Mucosa of rectum (tissue), 2 donors: ENCODE results near the gene CDKN1A.
"Not testable (repeated sequence)": the region's sequence is repeated elsewhere in the genome, so short reads cannot be mapped to it uniquely, and the experiment has no call there.

Source experiments
- H3K27ac ChIP-seq, 2 donors: one replicate each; pipeline ENCODE4 v1.7.0; 2013; ENCODE audit warnings: inconsistent platforms in 2 of 2, low read depth in 2 of 2, low read length in 2 of 2
- H3K27me3 ChIP-seq, 2 donors: one replicate each; pipeline ENCODE4 v1.7.0; 2013; ENCODE audit warnings: low read length in 2 of 2; ENCODE audit not compliant: control insufficient read depth in 2 of 2, insufficient read depth in 2 of 2
- H3K36me3 ChIP-seq, 2 donors: one replicate each; pipeline ENCODE4 v1.7.0; 2013; ENCODE audit warnings: low read length in 2 of 2; ENCODE audit not compliant: control insufficient read depth in 2 of 2, insufficient read depth in 2 of 2
- H3K4me1 ChIP-seq, 2 donors: one replicate each; pipeline ENCODE4 v1.7.0; 2013; ENCODE audit warnings: low read length in 2 of 2, mild to moderate bottlenecking in 1 of 2; ENCODE audit not compliant: control insufficient read depth in 2 of 2, insufficient read depth in 2 of 2
- H3K4me3 ChIP-seq, 2 donors: one replicate each; pipeline ENCODE4 v1.7.0; 2013; ENCODE audit warnings: low read length in 2 of 2
- H3K9ac ChIP-seq, 2 donors: one replicate each; pipeline ENCODE4 v1.7.0; 2013; ENCODE audit warnings: low read length in 2 of 2, low read depth in 1 of 2, mild to moderate bottlenecking in 1 of 2
- H3K9me3 ChIP-seq, 2 donors: one replicate each; pipeline ENCODE4 v1.7.0; 2013; ENCODE audit warnings: low read length in 2 of 2; ENCODE audit not compliant: control insufficient read depth in 2 of 2
- donor health status: healthy.
- donor health status: Normal muscosa, but diverticular disease.

CDKN1A gene

DNA sequence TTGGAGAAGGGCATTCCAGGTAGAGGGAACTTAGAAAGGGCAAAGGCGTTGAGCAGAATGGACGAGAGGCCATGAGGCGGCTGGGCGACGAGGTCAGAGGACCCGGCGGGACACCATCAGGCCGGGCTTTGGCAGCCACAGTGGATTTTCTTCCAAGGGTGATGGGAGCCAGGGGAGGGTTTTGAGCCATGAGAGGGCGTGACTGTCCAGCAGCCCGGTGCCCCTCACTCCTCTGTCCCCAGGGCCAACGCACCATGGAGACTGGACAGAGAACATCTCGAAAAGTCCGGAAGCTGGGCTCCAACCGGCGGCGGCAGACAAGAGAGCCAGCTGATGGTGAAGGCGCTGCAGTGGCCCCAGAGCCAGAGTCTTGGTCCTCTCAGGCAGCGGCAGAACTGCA lies 25.5 kb downstream of the CDKN1A start:
- Histone ChIP-seq H3K36me3 (no peaks in the 10 kb centered on the region), H3K9me3 (no peaks in the 10 kb centered on the region), H3K4me1 (peaks cover 0 to 4% of the 10 kb centered on the region in 2 donors), H3K27ac (no peak overlapping the region), H3K27me3 (no peaks in the 10 kb centered on the region), H3K4me3 (no peak overlapping the region), H3K9ac (no peak overlapping the region)

DNA sequence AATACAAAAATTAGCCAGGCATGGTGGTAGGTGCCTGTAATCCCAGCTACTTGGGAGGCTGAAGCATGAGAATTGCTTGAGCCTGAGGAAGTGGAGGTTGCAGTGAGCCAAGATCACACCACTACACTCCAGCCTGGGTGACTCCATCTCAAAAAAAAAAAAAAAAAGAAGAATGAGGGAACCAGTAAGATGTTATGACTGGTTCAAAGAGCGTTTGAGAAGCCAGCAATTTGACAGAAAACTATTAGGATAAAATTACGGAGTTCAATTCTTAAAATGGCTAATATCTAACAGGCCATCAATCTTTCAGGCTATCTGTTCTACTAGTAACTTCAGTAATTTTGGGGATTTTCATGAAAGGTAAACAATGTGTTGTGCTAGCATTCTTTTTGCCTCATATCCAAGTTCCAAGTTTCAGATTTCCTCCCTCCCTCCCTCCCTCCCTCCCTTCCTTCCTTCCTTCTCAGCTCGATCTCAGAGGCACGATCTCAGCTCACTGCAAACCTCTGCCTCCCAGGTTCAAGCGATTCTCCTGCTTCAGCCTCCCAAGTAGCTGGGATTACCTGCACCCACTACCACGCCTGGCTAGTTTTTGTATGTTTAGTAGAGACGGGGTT lies 26.6 kb downstream of the CDKN1A start:
- not testable (repeated sequence) for H3K36me3 ChIP-seq

DNA sequence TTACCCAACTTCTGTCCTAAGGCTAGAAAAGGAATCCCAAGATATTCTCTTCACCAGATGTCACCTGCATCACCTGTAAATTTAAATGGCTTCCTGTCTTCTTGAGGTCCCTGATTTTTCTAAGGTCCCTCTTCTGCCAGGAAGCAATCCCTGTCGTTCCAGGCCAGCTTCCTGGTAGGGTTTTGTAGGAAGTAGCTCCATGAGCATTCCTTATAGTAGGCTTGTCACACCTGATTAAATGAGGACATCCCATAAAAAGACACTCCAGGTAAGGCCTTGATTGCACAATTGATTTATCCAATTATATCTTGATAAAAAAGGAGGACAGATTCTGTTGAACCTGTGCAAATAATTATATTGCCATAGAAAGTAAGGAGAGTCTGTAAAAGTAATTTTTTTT lies 27.8 kb downstream of the CDKN1A start:
- Histone ChIP-seq H3K4me1 (no peaks in the 10 kb centered on the region), H3K9ac (no peak overlapping the region), H3K9me3 (no peaks in the 10 kb centered on the region), H3K4me3 (no peak overlapping the region), H3K27me3 (no peaks in the 10 kb centered on the region), H3K36me3 (no peaks in the 10 kb centered on the region), H3K27ac (no peak overlapping the region)

More for the DNA sequence above, 26.6 kb downstream of the CDKN1A start:
- H3K27me3 ChIP-seq, H3K4me3 ChIP-seq, H3K4me1 ChIP-seq, H3K9me3 ChIP-seq, H3K9ac ChIP-seq, H3K27ac ChIP-seq: not testable (repeated sequence)

DNA sequence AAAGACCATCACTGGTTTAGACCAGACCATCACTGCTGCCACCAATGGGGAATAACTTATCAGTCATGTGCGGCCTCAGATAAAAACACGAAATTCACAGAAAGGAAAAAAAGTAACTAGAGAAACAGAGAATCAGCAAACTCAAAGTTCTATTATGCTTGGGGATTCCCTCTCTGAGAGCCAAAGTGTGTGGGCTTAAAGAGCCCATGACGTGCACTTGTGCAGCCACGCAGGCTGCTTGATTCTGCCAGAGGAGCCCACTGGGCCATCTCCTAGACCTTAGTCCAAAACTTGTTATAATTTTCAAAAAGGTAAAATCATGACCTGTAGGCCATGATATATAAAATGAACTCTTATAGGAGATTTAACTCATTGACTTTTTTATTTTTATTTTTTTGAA lies 34.3 kb downstream of the CDKN1A start:
- Histone ChIP-seq H3K36me3 (no peaks in the 10 kb centered on the region), H3K9me3 (no peaks in the 10 kb centered on the region), H3K4me1 (peaks cover 6 to 10% of the 10 kb centered on the region in 2 donors), H3K27me3 (no peaks in the 10 kb centered on the region), H3K9ac (no peak overlapping the region), H3K27ac (no peak overlapping the region), H3K4me3 (no peak overlapping the region)

DNA sequence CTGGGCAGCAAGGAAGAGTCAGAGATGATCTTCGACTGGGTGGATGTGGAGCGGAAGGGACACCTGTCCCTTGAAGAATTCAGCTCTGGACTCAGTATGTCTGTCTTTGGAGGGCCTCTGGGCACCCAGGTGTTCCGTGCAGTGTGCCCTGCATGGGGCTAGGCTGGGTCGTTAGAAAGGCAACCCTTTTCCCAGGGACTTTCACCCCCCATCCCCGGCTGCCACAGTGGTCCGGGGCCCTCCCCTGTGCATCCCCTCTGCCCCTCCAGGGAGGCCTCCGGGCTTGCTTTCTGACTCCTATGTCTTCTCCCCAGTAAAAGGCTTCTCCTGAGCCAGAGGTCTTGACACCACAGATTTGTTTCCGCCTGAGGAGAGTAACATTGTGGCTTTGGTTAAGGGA lies 35.3 kb downstream of the CDKN1A start:
- Histone ChIP-seq H3K9ac (no peak overlapping the region), H3K4me3 (no peak overlapping the region), H3K9me3 (no peaks in the 10 kb centered on the region), H3K27me3 (no peaks in the 10 kb centered on the region), H3K4me1 (peaks cover 6 to 10% of the 10 kb centered on the region in 2 donors), H3K27ac (no peak overlapping the region), H3K36me3 (no peaks in the 10 kb centered on the region)

DNA sequence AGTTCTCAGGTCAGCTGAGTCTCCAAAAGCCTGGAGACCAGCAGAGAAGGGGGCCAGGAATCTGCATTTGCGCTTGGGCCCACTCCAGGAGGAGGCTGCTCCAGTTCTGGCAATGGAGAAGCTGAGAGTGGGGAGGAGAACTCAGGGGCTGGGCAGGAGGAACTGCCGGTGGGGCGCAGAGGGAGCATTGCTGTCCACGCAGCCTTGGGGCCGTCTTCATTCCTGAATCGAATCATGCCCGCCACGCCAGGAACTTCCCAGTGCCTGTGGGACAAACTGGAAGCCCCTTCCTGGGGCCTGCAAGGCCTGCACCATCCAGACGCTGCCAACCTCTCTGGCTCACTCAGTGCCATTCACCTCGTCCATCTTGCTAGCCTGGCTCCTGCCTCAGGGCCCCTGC lies 36.0 kb downstream of the CDKN1A start:
- Histone ChIP-seq H3K27ac (no peak overlapping the region), H3K4me3 (no peak overlapping the region), H3K9ac (no peak overlapping the region), H3K36me3 (no peaks in the 10 kb centered on the region), H3K27me3 (no peaks in the 10 kb centered on the region), H3K9me3 (no peaks in the 10 kb centered on the region), H3K4me1 (peaks cover 6 to 10% of the 10 kb centered on the region in 2 donors)

DNA sequence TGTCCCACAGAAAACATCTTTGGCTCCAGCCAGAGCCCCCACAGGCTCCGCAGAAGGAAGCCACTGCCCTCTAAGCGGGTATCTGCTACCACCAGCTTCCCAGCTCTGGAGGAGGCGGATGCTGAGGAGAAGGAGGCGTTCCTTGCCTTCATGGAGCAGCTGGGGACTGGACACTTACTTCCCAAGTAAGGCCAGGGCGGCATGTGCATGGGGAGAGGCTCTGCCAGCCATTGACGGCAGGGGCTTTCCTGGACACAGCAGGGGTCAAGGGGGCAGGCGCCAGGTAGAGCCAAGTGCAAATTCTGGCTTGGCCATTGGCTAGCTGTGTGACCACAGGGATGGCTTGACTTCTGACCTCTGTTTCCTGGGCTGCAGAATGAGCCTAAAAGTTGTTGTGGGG lies 37.0 kb downstream of the CDKN1A start:
- peaks cover 6 to 10% of the 10 kb centered on the region in 2 donors for H3K4me1 ChIP-seq
- no peaks in the 10 kb centered on the region for H3K9me3 ChIP-seq
- H3K27ac ChIP-seq, result no peak overlapping the region
- H3K4me3 ChIP-seq, result no peak overlapping the region
- H3K9ac ChIP-seq, result no peak overlapping the region
- no peaks in the 10 kb centered on the region for H3K27me3 ChIP-seq
- H3K36me3 ChIP-seq, result no peaks in the 10 kb centered on the region

DNA sequence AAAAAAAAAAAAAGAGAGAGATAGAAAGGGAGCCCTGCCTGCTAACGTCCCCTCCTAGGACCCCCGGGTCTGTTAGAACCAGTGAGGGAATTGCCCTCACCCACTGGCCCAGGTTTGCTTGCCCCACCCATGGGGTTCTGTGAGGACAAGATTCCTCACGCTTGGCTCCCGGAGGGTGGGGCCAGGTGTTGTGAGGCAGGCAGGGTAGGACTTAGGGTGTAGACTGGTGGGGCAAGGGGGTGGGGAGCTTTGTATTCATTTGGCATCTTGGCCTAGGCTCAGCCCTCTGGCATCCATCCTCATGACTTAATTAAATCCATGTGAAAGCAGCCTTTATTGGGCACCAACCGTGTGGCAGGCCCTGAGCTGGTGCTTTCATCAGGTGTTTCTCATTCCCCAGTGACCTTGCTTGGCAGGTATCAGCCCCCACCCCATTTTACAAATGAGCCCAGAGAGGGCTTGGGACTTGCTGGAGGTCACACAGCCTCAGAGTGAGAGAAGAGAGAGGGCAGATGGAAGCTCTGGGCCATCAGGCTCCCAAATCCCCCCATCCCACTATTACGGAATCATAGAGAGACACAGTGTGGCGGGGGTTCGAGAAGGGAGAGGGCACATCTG lies 38.1 kb downstream of the CDKN1A start:
- H3K36me3 ChIP-seq, result no peaks in the 10 kb centered on the region
- H3K4me3 ChIP-seq, result no peak overlapping the region
- no peak overlapping the region for H3K9ac ChIP-seq
- H3K27ac ChIP-seq, result no peak overlapping the region
- H3K4me1 ChIP-seq, result peaks cover 6 to 10% of the 10 kb centered on the region in 2 donors
- no peaks in the 10 kb centered on the region for H3K27me3 ChIP-seq
- no peaks in the 10 kb centered on the region for H3K9me3 ChIP-seq

DNA sequence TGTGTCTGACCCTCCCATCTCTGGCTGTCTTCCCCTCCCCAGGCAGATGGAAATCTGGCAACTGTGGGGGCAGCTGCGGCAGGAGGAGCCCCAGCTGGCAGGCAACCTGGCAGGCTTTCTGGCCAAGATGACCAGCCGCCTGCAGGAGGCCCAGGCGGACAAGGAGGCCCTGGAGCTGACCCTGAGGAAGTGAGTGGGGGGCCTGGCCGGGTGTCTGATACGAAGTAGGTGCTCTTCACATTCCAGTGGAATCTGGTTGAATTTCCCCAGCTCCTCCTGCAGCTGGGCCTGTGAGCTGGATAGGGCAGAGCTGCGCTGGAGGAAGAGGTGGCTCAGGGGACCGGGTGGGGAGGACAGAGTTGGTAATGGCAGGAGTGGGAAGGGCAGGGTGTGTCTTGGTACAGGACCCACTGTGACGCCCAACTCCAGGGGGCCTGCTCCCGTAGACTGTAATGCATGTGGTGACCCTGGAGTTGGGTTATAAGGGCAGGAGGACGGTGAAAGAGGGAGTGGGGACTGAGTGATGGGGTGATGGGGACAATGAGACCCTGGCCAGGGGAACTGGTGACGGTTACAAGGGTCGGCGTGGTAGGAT lies 38.8 kb downstream of the CDKN1A start:
- Histone ChIP-seq H3K4me3 (no peak overlapping the region), H3K9me3 (no peaks in the 10 kb centered on the region), H3K4me1 (peaks cover 6 to 10% of the 10 kb centered on the region in 2 donors), H3K27me3 (no peaks in the 10 kb centered on the region), H3K9ac (no peak overlapping the region), H3K36me3 (no peaks in the 10 kb centered on the region), H3K27ac (no peak overlapping the region)

DNA sequence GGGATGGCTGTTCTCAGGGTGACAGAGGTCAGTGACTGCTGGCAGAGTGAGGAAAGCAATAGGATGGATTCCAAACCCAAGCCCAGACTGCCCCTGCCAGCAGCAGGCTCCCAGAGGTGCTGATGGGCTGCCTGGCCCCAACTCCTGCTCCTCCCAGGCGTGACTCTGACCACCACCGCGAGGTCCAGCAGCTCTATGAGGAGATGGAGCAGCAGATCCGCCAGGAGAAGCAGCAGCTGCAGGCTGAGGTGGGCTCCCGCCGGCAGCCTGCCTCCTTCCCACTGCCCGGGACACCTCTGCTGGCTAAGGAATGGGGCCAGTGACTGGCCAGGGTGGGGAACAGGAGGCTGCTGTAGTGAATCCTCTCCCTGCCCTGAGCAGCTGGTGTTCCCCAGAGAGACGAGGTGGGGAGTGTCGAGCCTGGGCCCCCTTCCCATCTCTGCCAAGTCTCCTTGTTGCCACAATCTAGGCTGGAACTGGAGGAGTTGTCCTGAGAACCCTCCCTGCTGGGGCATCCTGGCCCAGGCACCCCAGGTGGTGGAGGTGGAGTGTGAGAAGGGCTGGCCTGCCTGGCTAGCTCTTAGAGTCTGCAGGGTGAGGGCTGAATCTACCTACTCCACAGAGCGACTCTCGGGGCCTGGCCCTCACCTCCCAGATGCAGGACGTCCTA lies 39.5 kb downstream of the CDKN1A start:
- H3K9me3 ChIP-seq, result no peaks in the 10 kb centered on the region
- H3K36me3 ChIP-seq, result no peaks in the 10 kb centered on the region
- H3K27me3 ChIP-seq, result no peaks in the 10 kb centered on the region
- H3K27ac ChIP-seq, result no peak overlapping the region
- no peak overlapping the region for H3K4me3 ChIP-seq
- H3K9ac ChIP-seq, result no peak overlapping the region
- H3K4me1 ChIP-seq, result peaks cover 6 to 10% of the 10 kb centered on the region in 2 donors
